ENCODE results near the gene GRIK4.

The GRIK4 gene

GRCh38 chr11:120528749-120529148 is 17.2 kb downstream of the GRIK4 start:
- DNase-seq: no peak

- no peak for DNase-seq
Measured at GRCh38 chr11:120529214-120529613, 17.7 kb downstream of the GRIK4 start.

GRCh38 chr11:120529911-120530310 is 18.4 kb downstream of the GRIK4 start:
- no peak for DNase-seq

GRCh38 chr11:120532082-120532831 is 20.7 kb downstream of the GRIK4 start:
- DNase-seq: no peak

GRCh38 chr11:120532832-120533196 is 21.3 kb downstream of the GRIK4 start:
- no peak for DNase-seq

- DNase-seq: no peak
Measured at GRCh38 chr11:120536091-120536796, 24.7 kb downstream of the GRIK4 start.

- no peak for DNase-seq
Measured at GRCh38 chr11:120536797-120537169, 25.2 kb downstream of the GRIK4 start.

- no peak for DNase-seq
Measured at GRCh38 chr11:120537996-120538395, 26.4 kb downstream of the GRIK4 start.

GRCh38 chr11:120538707-120539106 is 27.2 kb downstream of the GRIK4 start:
- DNase-seq: no peak

GRCh38 chr11:120539667-120540369 is 28.3 kb downstream of the GRIK4 start:
- no peak for DNase-seq

- DNase-seq: no peak
Measured at GRCh38 chr11:120540744-120541465, 29.4 kb downstream of the GRIK4 start.

GRCh38 chr11:120543521-120544215 is 32.1 kb downstream of the GRIK4 start:
- no peak for DNase-seq

- DNase-seq: no peak
Measured at GRCh38 chr11:120545813-120546212, 34.3 kb downstream of the GRIK4 start.

GRCh38 chr11:120546312-120547205 is 35.0 kb downstream of the GRIK4 start:
- DNase-seq: no peak

- DNase-seq: no peak
Measured at GRCh38 chr11:120547316-120547715, 35.8 kb downstream of the GRIK4 start.

GRCh38 chr11:120547811-120548681 is 36.5 kb downstream of the GRIK4 start:
- DNase-seq: peak; percentile 2

GRCh38 chr11:120548682-120549209 is 37.2 kb downstream of the GRIK4 start:
- no peak for DNase-seq

GRCh38 chr11:120549346-120549745 is 37.8 kb downstream of the GRIK4 start:
- no peak for DNase-seq

GRCh38 chr11:120550007-120550406 is 38.5 kb downstream of the GRIK4 start:
- DNase-seq: no peak

- no peak for DNase-seq
Measured at GRCh38 chr11:120551191-120551590, 39.6 kb downstream of the GRIK4 start.

All from NCI-H748 treated with DMSO at 0.1 percent for 48 hours (cell line).